ENCODE measurements around the gene CNTN4. TPM values are rescaled to one million over a fixed set of nuclear protein-coding genes. Genes with fewer than 3 reads are reported as not detected.
A peak's percentile ranks its signal among the peaks of the same experiment; 100 is the strongest.

Gene CNTN4
- total RNA-seq, 1 donor = 0.09 TPM

GRCh38 chr3:3064297-3064696, 965.6 kb downstream of the CNTN4 start:
- H3K4me3 ChIP-seq (ENCODE audit: low read depth, low read length) = no peak overlapping the region

GRCh38 chr3:3065876-3066275, 967.2 kb downstream of the CNTN4 start:
- TF ChIP-seq CTCF (IDR thresholded peaks at IDR 0.05; ENCODE audit: insufficient read depth, low read length) = no peak
- H3K4me3 ChIP-seq (ENCODE audit: low read depth, low read length) = no peak overlapping the region
- DNase-seq (ENCODE audit: low read depth) = peak; percentile 3

More at GRCh38 chr3:3064297-3064696, 965.6 kb downstream of the CNTN4 start:
- no peak for DNase-seq (ENCODE audit: low read depth)
- no peak for TF ChIP-seq CTCF (IDR thresholded peaks at IDR 0.05; ENCODE audit: insufficient read depth, low read length)

DNA sequence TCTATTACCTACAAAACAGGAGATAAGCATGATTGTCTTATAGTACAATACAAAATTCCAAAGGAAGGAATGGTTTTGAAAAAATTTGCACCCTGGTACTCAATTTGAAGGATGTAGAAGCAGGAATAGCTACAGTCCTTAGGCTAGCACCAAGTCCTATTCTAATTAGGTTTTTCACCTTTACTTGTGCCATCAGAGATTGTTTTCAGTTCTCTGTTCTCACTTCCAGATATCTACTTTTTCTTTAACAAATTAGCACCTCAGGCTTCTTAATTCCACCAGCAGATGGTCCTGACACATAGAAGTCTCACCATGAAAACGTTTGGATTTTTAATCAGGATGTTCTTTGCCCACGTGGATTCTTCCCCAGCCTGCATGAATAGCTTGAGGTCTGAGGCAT, 967.7 kb downstream of the CNTN4 start:
- no peak for TF ChIP-seq CTCF (IDR thresholded peaks at IDR 0.05; ENCODE audit: insufficient read depth, low read length)
- DNase-seq (ENCODE audit: low read depth) = no peak
- H3K4me3 ChIP-seq (ENCODE audit: low read depth, low read length) = no peak overlapping the region

DNA sequence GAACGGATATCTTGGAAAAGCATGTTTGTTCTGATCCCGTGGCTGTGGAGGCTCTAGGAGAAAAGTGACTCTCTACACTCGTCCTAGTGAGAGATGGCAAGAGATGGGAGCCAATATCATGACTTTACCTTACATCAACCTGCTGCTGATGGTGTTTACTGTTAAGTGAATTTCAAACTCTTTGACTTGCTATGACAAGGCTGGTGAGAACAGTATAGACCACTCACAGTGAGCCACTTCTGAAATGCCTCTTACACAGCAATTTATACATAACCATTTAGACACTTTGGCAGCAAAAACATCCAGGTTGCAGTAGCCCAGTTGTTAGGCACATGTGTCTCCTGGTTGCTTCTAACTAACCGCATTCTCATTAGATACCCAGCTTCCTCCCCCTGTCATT, 968.2 kb downstream of the CNTN4 start:
- no peak for DNase-seq (ENCODE audit: low read depth)
- TF ChIP-seq CTCF (IDR thresholded peaks at IDR 0.05; ENCODE audit: insufficient read depth, low read length) = no peak

GRCh38 chr3:3068358-3068881, 969.8 kb downstream of the CNTN4 start:
- H3K4me3 ChIP-seq (ENCODE audit: low read depth, low read length) = no peak overlapping the region
- DNase-seq (ENCODE audit: low read depth) = no peak
- TF ChIP-seq CTCF (IDR thresholded peaks at IDR 0.05; ENCODE audit: insufficient read depth, low read length) = no peak

More for the DNA sequence above, 968.2 kb downstream of the CNTN4 start:
- H3K4me3 ChIP-seq (ENCODE audit: low read depth, low read length) = no peak overlapping the region

- no peak for DNase-seq (ENCODE audit: low read depth)
- no peak overlapping the region for H3K4me3 ChIP-seq (ENCODE audit: low read depth, low read length)
- TF ChIP-seq CTCF (IDR thresholded peaks at IDR 0.05; ENCODE audit: insufficient read depth, low read length) = no peak
Observed at GRCh38 chr3:3069723-3070122, 971.1 kb downstream of the CNTN4 start.

DNA sequence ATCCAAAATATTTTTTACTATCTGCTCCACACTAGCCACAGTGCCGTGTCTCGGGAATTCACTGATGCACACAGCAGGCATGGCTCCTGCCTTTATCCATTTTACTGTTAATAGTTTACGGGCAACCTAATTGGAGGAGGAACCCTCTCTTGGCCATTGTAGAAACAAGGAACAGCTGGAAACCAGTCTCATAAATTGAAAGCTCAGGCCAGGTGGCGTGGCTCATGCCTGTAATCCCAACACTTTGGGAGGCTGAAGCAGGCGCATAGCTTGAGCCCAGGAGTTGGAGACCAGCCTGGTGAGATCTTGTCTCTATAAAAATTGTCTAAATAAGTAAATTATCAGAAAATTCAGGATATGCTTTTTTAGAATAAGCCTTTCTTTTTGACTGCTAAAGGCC, 972.5 kb downstream of the CNTN4 start:
- no peak overlapping the region for H3K4me3 ChIP-seq (ENCODE audit: low read depth, low read length)
- no peak for DNase-seq (ENCODE audit: low read depth)
- TF ChIP-seq CTCF (IDR thresholded peaks at IDR 0.05; ENCODE audit: insufficient read depth, low read length) = no peak

All from fibroblast of the aortic adventitia (primary cell).